ENCODE data around the gene INPP4B.

- TF ChIP-seq CTCF (IDR thresholded peaks at IDR 0.05; ENCODE audit: low read depth, low read length) (no peak), EZH2phosphoT487 (IDR thresholded peaks at IDR 0.05; ENCODE audit: low read depth) (no peak)
Measured at GRCh38 chr4:142509881-142510280, 336.2 kb downstream of the INPP4B start.
